ENCODE results near the gene ST8SIA4.

GRCh38 chr5:100889165-100889743 is 13.8 kb downstream of the ST8SIA4 start:
- TF ChIP-seq POLR2AphosphoS5 (IDR thresholded peaks at IDR 0.05) (no peak), POLR2A (IDR thresholded peaks at IDR 0.05) (no peak)
